ENCODE measurements around the gene SMCO2.

DNA sequence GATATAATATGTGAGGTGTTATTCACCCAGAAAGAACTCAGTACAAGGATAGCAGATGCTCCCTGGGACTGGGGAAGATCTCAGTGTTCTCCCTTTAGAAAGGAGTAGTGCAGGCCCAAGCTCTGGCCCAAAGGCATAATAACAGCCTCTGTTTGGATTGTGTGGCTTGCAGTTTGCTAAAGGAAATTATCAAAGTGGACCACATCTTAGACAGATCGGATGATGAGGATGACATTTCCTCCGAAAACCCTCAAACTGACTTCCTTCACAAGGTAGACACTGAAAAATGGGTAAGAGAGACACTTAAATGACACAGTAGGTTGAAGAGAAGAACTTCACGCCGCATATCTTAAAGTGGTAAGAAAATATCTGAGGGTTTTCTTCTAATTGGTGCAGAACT lies 26.1 kb downstream of the SMCO2 start:
- TF ChIP-seq POLR2A (IDR thresholded peaks at IDR 0.05), result no peak
- TF ChIP-seq, protein P1, sequence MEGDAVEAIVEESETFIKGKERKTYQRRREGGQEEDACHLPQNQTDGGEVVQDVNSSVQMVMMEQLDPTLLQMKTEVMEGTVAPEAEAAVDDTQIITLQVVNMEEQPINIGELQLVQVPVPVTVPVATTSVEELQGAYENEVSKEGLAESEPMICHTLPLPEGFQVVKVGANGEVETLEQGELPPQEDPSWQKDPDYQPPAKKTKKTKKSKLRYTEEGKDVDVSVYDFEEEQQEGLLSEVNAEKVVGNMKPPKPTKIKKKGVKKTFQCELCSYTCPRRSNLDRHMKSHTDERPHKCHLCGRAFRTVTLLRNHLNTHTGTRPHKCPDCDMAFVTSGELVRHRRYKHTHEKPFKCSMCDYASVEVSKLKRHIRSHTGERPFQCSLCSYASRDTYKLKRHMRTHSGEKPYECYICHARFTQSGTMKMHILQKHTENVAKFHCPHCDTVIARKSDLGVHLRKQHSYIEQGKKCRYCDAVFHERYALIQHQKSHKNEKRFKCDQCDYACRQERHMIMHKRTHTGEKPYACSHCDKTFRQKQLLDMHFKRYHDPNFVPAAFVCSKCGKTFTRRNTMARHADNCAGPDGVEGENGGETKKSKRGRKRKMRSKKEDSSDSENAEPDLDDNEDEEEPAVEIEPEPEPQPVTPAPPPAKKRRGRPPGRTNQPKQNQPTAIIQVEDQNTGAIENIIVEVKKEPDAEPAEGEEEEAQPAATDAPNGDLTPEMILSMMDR (IDR thresholded peaks at IDR 0.05), result no peak

Measured in adrenal gland (tissue), 5 donors.